Breast epithelium (tissue), 4 donors: ENCODE results near the gene PLCXD1. TPM values are rescaled to one million over a fixed set of nuclear protein-coding genes. Genes with fewer than 3 reads are reported as not detected.

ENCODE experiments used
- DNase-seq, 2 donors: peaks; one replicate each; pipeline ENCODE4 v3.0.0-alpha.2; 2019; ENCODE audit warnings: low spot score in 2 of 2
- H3K27ac ChIP-seq, 2 donors: fragments of 200-600 bp; sonication (generic) in 1 of 2; one replicate each; pipeline ENCODE4 v1.5.1; 2016 to 2019; ENCODE audit warnings: mild to moderate bottlenecking in 1 of 2
- H3K27me3 ChIP-seq, 2 donors: fragments of 200-600 bp; sonication (generic) in 1 of 2; one replicate each; pipeline versions ENCODE4 v1.5.1 to v1.6.0; 2017 to 2019; ENCODE audit warnings: control low read depth in 1 of 2, mild to moderate bottlenecking in 1 of 2
- H3K36me3 ChIP-seq: fragments of 200-600 bp; one replicate; pipeline ENCODE4 v1.5.1; 2019
- H3K4me1 ChIP-seq, 2 donors: fragments of 200-600 bp; sonication (generic); one replicate each; pipeline ENCODE4 v1.5.1; 2016 to 2019; ENCODE audit warnings: control low read depth in 1 of 2
- H3K4me3 ChIP-seq, 3 donors: fragments of 200-600 bp; sonication (generic); 1 replicate in 2 of 3; 2 replicates in 1 of 3; pipeline ENCODE4 v1.5.1; 2016 to 2019; ENCODE audit warnings: mild to moderate bottlenecking in 3 of 3, moderate library complexity in 2 of 3
- H3K9me3 ChIP-seq, 2 donors: fragments of 200-600 bp; sonication (generic) in 1 of 2; one replicate each; pipeline ENCODE4 v1.5.1; 2016 to 2019; ENCODE audit warnings: control low read depth in 1 of 2
- CTCF ChIP-seq, 3 donors: fragments of 450-650 bp; IDR thresholded peaks; one replicate each; pipeline ENCODE4 v1.5.1; 2016 to 2017; ENCODE audit warnings: antibody characterized with exemption in 3 of 3, mild to moderate bottlenecking in 3 of 3, moderate library complexity in 3 of 3
- POLR2A ChIP-seq: fragments of 450-650 bp; IDR thresholded peaks from one replicate; pipeline ENCODE4 v1.6.1; 2016; ENCODE audit warnings: antibody characterized with exemption, mild to moderate bottlenecking, moderate library complexity
- POLR2AphosphoS5 ChIP-seq, 3 donors: sonication (generic); formaldehyde crosslinking; IDR thresholded peaks; one replicate each; pipeline ENCODE4 v1.6.1; 2017; ENCODE audit warnings: antibody characterized with exemption in 3 of 3
- intact Hi-C: fragments of 100-400 bp; cut with DNase I; formaldehyde crosslinking; loops from one replicate; pipeline ENCODE4 v1.15.1; 2023; ENCODE audit warnings: low total_unique reads
- total RNA-seq, 3 donors: library from RNA; depleted of rRNA; stranded (reverse); fragments of >200 nt; gene quantifications; one replicate each; pipeline ENCODE4 v1.1.0, GENCODE V29; 2016

PLCXD1 gene
- total RNA-seq, 3 donors from 2014 or later: 10.5 to 15.5 (median 12.3) TPM

GRCh38 chrX:348461-349117 is 67.4 kb downstream of the PLCXD1 start:
- no peak for DNase-seq
- Histone ChIP-seq H3K9me3 (no peaks in the 10 kb centered on the region), H3K36me3 (no peaks in the 10 kb centered on the region), H3K4me1 (no peaks in the 10 kb centered on the region), H3K27me3 (no peaks in the 10 kb centered on the region), H3K27ac (no peak overlapping the region), H3K4me3 (no peak overlapping the region)
- intact Hi-C loops: no loop called here
- TF ChIP-seq POLR2AphosphoS5 (IDR thresholded peaks at IDR 0.05) (no peak), CTCF (IDR thresholded peaks at IDR 0.05) (no peak), POLR2A (no peak)

GRCh38 chrX:349196-349595 is 68.0 kb downstream of the PLCXD1 start:
- Histone ChIP-seq H3K9me3 (no peaks in the 10 kb centered on the region), H3K27me3 (no peaks in the 10 kb centered on the region), H3K36me3 (no peaks in the 10 kb centered on the region), H3K4me3 (no peak overlapping the region), H3K27ac (no peak overlapping the region), H3K4me1 (no peaks in the 10 kb centered on the region)
- TF ChIP-seq CTCF (IDR thresholded peaks at IDR 0.05): no peak
- intact Hi-C loops: no loop called here
- no peak for DNase-seq

DNA sequence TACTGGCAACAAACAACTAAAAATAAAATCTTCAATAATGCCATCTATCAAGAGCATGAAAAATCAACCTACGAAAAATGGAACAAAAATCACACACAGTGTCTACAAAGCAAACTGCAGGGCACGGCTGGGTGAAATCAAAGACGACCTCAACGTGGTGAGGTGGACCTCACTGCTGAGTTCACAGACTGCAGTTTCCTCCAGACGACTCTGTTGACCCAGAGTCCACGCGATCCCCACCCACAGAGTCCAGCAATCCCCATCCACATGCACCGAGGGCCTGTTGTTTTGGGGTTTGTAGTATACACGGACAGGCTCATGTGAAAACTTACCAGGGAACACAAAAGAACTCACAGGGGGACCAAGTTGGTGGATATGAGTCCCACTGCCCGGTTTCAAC is 68.5 kb downstream of the PLCXD1 start:
- intact Hi-C loops: no loop called here
- H3K4me3 ChIP-seq: no peak overlapping the region

DNA sequence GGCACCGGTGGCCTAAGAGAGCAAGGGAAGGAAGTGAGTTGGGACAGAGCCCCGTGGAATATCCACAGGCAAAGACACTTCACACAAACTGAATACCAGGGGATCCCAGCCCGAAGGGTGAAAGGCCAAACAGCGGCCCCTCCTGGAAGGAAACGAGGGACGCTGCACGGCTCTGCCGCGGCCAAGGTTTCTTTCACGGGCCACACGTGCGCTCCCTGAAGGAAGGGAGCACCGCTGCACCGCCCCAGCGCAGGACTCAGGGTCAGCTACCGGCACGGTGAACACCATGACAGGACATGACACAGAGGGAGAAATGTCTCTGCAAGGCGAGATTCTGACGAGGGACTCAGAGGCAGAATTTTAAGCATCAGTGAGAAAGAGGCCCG is 69.0 kb downstream of the PLCXD1 start:
- H3K4me3 ChIP-seq: no peak overlapping the region
- H3K36me3 ChIP-seq: no peaks in the 10 kb centered on the region
- intact Hi-C loops: no loop called here

More for the DNA sequence above, 68.5 kb downstream of the PLCXD1 start:
- no peaks in the 10 kb centered on the region for H3K9me3 ChIP-seq
- H3K36me3 ChIP-seq: no peaks in the 10 kb centered on the region
- no peak for TF ChIP-seq POLR2AphosphoS5 (IDR thresholded peaks at IDR 0.05)
- TF ChIP-seq POLR2A: no peak
- no peak for TF ChIP-seq CTCF (IDR thresholded peaks at IDR 0.05)
- no peaks in the 10 kb centered on the region for H3K27me3 ChIP-seq
- no peak for DNase-seq
- H3K4me1 ChIP-seq: no peaks in the 10 kb centered on the region
- no peak overlapping the region for H3K27ac ChIP-seq

More for the DNA sequence above, 69.0 kb downstream of the PLCXD1 start:
- H3K27ac ChIP-seq: no peak overlapping the region
- no peaks in the 10 kb centered on the region for H3K9me3 ChIP-seq
- DNase-seq: no peak
- no peak for TF ChIP-seq POLR2AphosphoS5 (IDR thresholded peaks at IDR 0.05)
- no peak for TF ChIP-seq CTCF (IDR thresholded peaks at IDR 0.05)
- no peak for TF ChIP-seq POLR2A
- no peaks in the 10 kb centered on the region for H3K27me3 ChIP-seq
- no peaks in the 10 kb centered on the region for H3K4me1 ChIP-seq
